GM12801 (cell line): ENCODE measurements around the gene TBC1D20.

Experiments used
- TF ChIP-seq, protein P1 (sequence below): IDR thresholded peaks from one replicate; pipeline ENCODE4 v1.5.1; 2011; ENCODE audit warnings: control low read depth; ENCODE audit not compliant: insufficient read length; ENCODE audit errors: extremely low read depth

TBC1D20 gene, protein sequence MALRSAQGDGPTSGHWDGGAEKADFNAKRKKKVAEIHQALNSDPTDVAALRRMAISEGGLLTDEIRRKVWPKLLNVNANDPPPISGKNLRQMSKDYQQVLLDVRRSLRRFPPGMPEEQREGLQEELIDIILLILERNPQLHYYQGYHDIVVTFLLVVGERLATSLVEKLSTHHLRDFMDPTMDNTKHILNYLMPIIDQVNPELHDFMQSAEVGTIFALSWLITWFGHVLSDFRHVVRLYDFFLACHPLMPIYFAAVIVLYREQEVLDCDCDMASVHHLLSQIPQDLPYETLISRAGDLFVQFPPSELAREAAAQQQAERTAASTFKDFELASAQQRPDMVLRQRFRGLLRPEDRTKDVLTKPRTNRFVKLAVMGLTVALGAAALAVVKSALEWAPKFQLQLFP

DNA sequence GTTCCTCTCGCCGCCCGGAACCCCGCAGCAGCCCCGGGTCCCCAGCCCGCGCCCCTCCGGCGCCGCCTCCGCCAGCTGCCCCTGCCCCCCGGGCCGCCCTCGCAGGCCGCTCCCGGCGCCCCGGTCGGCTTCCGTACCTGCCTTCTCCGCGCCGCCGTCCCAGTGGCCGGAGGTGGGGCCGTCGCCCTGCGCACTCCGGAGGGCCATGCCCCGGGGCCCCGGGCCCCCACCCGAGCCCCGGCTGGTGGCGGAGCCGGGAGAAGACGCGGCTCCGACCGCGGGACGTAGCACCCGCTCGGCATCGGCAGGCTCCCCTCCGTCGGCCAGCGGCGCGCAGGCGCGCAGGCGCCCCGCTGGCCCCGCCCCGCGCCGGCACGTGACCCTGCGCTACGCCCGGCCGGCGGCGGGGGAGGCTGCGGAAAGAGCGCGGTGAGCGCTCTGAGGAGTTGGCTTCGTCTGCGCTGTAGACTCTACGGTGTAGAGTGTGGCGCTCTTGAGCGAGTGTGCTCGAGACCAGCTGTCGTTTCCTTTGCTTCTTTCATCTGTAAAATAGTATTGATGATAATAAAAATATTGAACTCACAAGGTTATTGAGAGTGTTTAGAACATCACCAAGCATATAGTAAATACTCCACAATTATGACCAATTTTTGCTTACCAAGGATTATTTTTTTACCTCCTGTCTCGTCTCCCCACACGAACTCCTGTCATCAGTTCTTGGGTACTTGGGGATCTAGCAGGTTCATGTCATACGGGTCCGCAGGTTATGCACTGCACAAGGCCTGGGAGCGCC is at the start of gene TBC1D20:
TBC1D20 (minus strand) TSS at position 335 of the 793 bp plus-strand sequence; CDS start at position 207, 128 bp downstream.
- TF ChIP-seq, protein P1, sequence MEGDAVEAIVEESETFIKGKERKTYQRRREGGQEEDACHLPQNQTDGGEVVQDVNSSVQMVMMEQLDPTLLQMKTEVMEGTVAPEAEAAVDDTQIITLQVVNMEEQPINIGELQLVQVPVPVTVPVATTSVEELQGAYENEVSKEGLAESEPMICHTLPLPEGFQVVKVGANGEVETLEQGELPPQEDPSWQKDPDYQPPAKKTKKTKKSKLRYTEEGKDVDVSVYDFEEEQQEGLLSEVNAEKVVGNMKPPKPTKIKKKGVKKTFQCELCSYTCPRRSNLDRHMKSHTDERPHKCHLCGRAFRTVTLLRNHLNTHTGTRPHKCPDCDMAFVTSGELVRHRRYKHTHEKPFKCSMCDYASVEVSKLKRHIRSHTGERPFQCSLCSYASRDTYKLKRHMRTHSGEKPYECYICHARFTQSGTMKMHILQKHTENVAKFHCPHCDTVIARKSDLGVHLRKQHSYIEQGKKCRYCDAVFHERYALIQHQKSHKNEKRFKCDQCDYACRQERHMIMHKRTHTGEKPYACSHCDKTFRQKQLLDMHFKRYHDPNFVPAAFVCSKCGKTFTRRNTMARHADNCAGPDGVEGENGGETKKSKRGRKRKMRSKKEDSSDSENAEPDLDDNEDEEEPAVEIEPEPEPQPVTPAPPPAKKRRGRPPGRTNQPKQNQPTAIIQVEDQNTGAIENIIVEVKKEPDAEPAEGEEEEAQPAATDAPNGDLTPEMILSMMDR: no peak

DNA sequence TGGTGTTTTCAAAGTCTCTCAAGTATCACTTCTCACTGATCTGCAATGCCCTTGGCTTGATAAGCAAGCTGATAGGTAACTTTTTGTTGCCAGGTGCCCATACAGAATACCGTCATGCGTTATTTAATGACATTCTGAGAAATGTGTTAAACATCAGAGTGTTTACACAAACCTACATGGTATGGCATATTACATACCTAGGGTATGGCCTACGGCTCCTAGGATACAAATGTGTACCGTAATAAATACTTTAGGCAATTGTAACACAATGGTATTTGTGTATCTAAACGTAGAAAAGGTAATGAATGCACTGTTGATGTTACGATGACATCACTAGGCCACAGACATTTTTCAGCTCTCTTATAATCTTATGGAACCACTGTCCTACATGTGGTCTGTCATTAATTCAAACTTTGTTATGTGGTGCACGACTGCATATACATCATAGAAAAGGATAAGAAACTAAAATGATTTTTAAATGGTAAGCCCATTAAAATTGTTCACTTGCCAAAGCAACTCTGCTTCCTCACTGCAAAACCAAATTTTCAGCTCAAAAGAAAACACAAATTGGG is 45.5 kb upstream of the TBC1D20 start:
- TF ChIP-seq, protein P1: no peak

DNA sequence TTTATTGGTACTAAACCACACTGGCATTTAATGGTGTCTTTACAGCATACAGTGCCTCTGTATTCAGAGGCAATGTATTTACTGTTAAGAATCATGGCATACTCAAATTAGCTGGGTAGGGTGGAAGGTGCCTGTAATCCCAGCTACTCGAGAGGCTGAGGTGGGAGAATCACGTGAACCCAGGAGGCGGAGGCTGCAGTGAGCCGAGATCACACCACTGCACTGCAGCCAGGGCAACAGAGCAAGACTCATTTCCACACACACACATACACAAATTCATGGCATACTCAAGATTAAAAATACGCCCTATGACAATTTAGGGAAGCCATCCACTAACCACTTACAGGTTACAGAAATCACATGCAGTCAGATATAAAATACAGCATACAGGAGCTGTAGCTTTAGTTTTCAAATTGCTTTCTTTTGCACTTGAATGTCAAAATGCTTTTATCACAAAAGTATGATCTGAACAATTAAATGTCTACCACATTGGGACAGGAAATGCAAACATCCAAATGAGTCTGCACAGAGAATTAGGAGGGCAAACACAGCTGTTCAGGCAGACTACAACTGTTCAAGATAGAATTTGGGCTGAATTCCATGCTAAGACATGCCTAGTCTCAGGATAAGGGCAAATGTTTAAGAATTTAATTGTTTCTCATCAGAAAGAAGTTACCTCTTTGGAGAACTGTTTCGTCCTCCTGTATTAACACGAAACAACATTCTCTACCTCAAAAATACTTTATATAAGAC is 44.8 kb upstream of the TBC1D20 start:
- TF ChIP-seq, protein P1: no peak

DNA sequence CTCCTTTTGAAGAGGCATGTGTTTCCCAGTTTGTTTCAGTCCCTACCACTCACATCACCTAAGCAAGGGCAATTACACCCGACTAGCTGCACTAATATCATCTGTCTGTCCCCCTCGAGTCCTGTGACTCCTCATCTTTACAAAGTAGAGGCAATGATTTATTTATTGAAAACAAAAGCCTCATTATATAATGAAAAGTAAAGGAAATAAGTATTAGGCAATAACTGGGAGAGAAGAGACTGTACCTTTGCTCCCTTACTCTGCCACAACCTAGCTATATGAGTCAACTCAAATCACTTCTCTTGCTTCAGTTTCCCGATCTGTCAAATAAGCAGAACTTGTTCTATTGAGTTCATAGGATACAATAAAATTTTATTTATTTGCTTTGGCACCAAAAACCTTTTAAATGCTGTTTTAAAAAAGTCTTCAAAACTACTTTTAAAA is 42.3 kb upstream of the TBC1D20 start:
- TF ChIP-seq, protein P1: no peak

DNA sequence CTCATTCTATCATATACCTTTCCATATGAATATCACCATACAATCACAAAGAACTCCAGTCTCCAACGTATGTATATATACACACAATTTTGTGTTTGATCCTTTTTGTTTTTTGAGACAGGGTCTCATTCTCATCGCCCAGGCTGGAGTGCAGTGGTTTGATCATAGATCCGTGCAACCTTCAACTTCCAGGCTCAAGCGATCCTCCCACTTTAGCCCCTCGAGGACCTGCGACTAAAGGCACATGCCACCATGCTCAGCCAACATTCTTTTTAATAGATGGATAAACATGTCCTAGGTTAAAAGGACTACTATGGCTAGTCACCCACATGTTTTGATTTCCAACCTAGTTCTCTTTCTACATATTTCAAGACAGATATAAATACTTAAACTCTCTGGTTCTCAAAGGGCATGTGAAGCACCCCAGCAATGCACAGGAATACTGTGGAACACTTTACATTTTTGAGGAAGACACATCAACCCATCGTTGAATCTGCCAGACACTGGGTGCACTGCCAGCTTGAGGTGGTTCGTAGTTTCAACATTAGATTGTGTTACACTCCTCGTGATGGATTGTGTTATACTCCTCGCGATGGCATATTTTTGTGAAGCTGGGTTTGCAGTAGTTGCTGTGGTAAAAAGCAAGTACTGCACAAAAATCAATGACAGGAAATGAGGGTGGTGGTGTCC is 40.9 kb upstream of the TBC1D20 start:
- TF ChIP-seq, protein P1: no peak

DNA sequence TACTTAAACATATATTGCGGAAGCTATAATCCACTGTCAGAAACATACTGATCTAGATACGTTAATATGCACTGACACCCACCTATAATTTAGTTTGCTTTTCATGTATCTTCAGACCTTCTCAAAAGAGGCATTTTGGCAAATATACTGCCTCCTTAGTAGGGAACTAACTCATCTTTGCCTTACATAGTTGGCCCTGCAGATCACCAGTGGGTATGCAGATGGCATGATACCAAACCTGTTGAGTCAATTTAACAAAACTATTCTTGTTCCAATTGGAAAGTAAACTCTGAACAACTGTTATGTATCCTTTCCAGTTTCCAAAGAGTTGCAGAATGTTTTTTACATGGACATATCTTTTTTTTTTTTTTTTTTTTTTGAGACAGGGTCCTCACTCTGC is 35.6 kb upstream of the TBC1D20 start:
- TF ChIP-seq, protein P1: no peak
